Rectal smooth muscle tissue (tissue), 1 donor: Measurements from ENCODE around the gene MXRA5.
"Not testable (repeated sequence)": the region's sequence is repeated elsewhere in the genome, so short reads cannot be mapped to it uniquely, and the experiment has no call there.

Experiments used
- H3K27ac ChIP-seq: one replicate; pipeline ENCODE4 v1.7.0; 2013; ENCODE audit warnings: low read depth, low read length, inconsistent platforms
- H3K27me3 ChIP-seq: one replicate; pipeline ENCODE4 v1.7.0; 2013; ENCODE audit warnings: low read length; ENCODE audit not compliant: control insufficient read depth, insufficient read depth
- H3K36me3 ChIP-seq: one replicate; pipeline ENCODE4 v1.7.0; 2013; ENCODE audit warnings: low read length; ENCODE audit not compliant: control insufficient read depth, insufficient read depth
- H3K4me1 ChIP-seq: one replicate; pipeline ENCODE4 v1.7.0; 2013; ENCODE audit warnings: low read length; ENCODE audit not compliant: control insufficient read depth, insufficient read depth
- H3K4me3 ChIP-seq: one replicate; pipeline ENCODE4 v1.7.0; 2013; ENCODE audit warnings: low read length
- H3K9ac ChIP-seq: one replicate; pipeline ENCODE4 v1.7.0; 2013; ENCODE audit warnings: low read length

MXRA5 gene

DNA sequence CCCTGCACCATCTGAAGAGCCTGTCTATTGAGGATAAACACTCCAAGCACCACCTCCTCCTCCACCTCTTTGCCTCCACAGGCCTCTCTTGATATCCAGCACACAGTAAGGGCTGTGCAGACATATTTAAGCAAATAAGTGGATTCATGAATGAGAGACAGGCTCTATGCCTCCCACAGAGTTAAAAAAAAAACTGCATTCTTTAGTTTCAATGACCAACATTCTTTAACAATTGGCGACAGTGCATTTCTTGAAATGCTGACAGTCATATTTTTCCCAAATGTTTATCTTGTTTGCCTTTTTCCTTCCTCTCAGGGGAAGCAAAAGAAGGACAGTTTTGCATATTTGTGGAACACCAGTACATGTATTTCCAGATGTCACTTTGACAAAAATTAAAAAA is 38.6 kb downstream of the MXRA5 start:
- Histone ChIP-seq H3K4me3 (no peak overlapping the region), H3K27ac (no peak overlapping the region), H3K9ac (no peak overlapping the region), H3K27me3 (no peaks in the 10 kb centered on the region), H3K4me1 (no peaks in the 10 kb centered on the region), H3K36me3 (no peaks in the 10 kb centered on the region)

DNA sequence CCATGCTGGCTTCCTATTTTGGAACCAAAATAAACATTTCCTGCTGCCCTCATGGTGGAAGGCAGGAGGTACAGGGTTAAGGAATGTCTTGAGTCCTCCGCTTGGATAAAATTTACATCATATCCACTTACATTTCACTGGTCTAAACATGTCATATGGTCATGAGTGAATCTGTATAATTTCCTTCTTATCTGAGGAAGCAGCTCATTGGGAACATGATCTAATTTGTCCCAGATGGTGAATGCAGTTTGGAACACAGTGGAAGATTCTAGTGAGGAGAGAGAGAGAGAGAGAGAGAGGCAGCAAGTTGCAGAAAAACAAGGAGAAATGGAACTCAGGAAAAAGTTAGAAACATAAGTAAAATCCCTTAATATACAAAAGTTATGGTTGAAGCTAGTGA is 46.8 kb downstream of the MXRA5 start:
- Histone ChIP-seq H3K27ac (no peak overlapping the region), H3K4me1 (no peaks in the 10 kb centered on the region), H3K9ac (no peak overlapping the region), H3K27me3 (no peaks in the 10 kb centered on the region), H3K36me3 (no peaks in the 10 kb centered on the region), H3K4me3 (no peak overlapping the region)

DNA sequence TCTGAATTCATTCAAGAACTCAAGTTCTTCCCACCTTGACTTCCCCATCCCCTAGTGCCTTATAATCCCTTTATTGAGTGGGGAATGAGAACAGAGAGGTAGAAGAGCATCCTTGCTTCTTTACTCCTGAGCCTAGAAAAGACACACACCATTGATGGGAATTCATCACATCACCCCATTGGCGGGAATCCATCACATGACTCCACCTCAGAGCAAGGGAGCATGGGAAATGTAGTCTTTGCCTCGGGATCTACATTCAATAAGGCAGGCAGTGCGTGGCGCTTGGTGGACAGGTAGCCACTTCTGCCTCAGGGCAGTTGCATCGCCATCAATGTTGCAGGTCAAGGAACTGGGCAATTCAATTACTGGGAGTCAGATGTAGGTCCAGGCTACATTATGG is 50.7 kb downstream of the MXRA5 start:
- Histone ChIP-seq H3K36me3 (no peaks in the 10 kb centered on the region), H3K9ac (no peak overlapping the region), H3K4me1 (no peaks in the 10 kb centered on the region), H3K27me3 (no peaks in the 10 kb centered on the region), H3K4me3 (no peak overlapping the region), H3K27ac (no peak overlapping the region)

DNA sequence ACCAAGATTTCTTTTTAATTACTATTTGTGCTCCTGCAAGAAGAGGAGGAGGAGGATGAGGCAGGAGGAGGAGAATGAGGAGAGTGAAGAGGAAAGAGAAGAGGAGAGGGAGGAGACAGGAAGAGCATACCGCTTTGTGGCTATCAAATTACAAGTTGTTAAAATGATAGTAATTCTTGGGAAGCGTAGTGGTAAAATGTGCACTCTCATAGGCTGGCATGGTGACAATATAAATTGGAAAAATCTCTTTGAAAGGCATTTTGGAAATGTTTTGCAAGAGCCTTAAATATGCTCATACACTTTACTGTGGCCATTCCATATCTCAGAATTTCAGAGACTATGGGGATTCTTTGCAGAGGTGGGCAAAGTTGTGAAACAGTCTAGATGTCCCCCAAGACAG is 53.2 kb downstream of the MXRA5 start:
- H3K36me3 ChIP-seq, result no peaks in the 10 kb centered on the region
- H3K9ac ChIP-seq, result no peak overlapping the region
- H3K27ac ChIP-seq, result no peak overlapping the region
- no peaks in the 10 kb centered on the region for H3K4me1 ChIP-seq
- H3K27me3 ChIP-seq, result no peaks in the 10 kb centered on the region
- no peak overlapping the region for H3K4me3 ChIP-seq

- no peak overlapping the region for H3K27ac ChIP-seq
Observed at GRCh38 chrX:3290561-3290960, 55.9 kb downstream of the MXRA5 start.

GRCh38 chrX:3286196-3286945 is 60.1 kb downstream of the MXRA5 start:
- no peaks in the 10 kb centered on the region for H3K4me1 ChIP-seq
- no peak overlapping the region for H3K27ac ChIP-seq
- H3K36me3 ChIP-seq, result no peaks in the 10 kb centered on the region
- no peak overlapping the region for H3K4me3 ChIP-seq
- H3K9ac ChIP-seq, result no peak overlapping the region
- no peaks in the 10 kb centered on the region for H3K27me3 ChIP-seq

More at GRCh38 chrX:3290561-3290960, 55.9 kb downstream of the MXRA5 start:
- no peaks in the 10 kb centered on the region for H3K36me3 ChIP-seq
- H3K4me1 ChIP-seq, result no peaks in the 10 kb centered on the region
- no peak overlapping the region for H3K4me3 ChIP-seq
- no peak overlapping the region for H3K9ac ChIP-seq
- no peaks in the 10 kb centered on the region for H3K27me3 ChIP-seq

- H3K4me3 ChIP-seq, result no peak overlapping the region
- no peaks in the 10 kb centered on the region for H3K36me3 ChIP-seq
- H3K27ac ChIP-seq, result no peak overlapping the region
- no peaks in the 10 kb centered on the region for H3K4me1 ChIP-seq
- H3K9ac ChIP-seq, result no peak overlapping the region
- H3K27me3 ChIP-seq, result no peaks in the 10 kb centered on the region
Observed at GRCh38 chrX:3280706-3281105, 65.7 kb downstream of the MXRA5 start.

- H3K36me3 ChIP-seq, H3K4me3 ChIP-seq, H3K27me3 ChIP-seq, H3K9ac ChIP-seq, H3K4me1 ChIP-seq, H3K27ac ChIP-seq: not testable (repeated sequence)
Observed at GRCh38 chrX:3273668-3274067, 72.8 kb downstream of the MXRA5 start.

DNA sequence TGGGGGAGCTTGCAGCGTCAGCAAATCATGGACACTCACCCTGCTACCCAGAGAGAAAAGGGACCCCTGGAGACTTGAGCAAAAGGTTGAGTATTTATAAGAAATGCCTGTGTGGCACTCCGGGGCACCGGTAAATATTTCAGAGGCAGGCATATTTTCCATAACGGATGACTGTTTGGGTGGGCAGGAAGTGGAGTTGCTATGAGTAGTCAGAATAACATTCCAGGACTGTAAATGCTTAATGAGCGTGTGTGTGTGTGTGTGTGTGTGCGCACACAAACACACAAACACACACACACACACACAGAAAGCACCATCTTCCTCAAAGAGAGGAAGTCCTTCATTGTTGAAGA is 74.6 kb downstream of the MXRA5 start:
- Histone ChIP-seq H3K4me3 (no peak overlapping the region), H3K4me1 (no peaks in the 10 kb centered on the region), H3K27ac (no peak overlapping the region)

GRCh38 chrX:3271183-3271833 is 75.1 kb downstream of the MXRA5 start:
- Histone ChIP-seq H3K27ac (no peak overlapping the region), H3K4me1 (no peaks in the 10 kb centered on the region), H3K36me3 (no peaks in the 10 kb centered on the region), H3K4me3 (no peak overlapping the region), H3K9ac (no peak overlapping the region), H3K27me3 (no peaks in the 10 kb centered on the region)

More for the DNA sequence above, 74.6 kb downstream of the MXRA5 start:
- Histone ChIP-seq H3K27me3 (no peaks in the 10 kb centered on the region), H3K9ac (no peak overlapping the region), H3K36me3 (no peaks in the 10 kb centered on the region)

- no peak overlapping the region for H3K27ac ChIP-seq
- no peak overlapping the region for H3K9ac ChIP-seq
- H3K4me3 ChIP-seq, result no peak overlapping the region
- no peaks in the 10 kb centered on the region for H3K36me3 ChIP-seq
- no peaks in the 10 kb centered on the region for H3K4me1 ChIP-seq
- H3K27me3 ChIP-seq, result no peaks in the 10 kb centered on the region
Observed at GRCh38 chrX:3268829-3269228, 77.6 kb downstream of the MXRA5 start.

- H3K27me3 ChIP-seq, result no peaks in the 10 kb centered on the region
- H3K36me3 ChIP-seq, result no peaks in the 10 kb centered on the region
- H3K9ac ChIP-seq, result no peak overlapping the region
- no peak overlapping the region for H3K27ac ChIP-seq
- H3K4me1 ChIP-seq, result no peaks in the 10 kb centered on the region
- H3K4me3 ChIP-seq, result no peak overlapping the region
Observed at GRCh38 chrX:3263681-3264126, 82.7 kb downstream of the MXRA5 start.

GRCh38 chrX:3262901-3263300 is 83.6 kb downstream of the MXRA5 start:
- no peak overlapping the region for H3K27ac ChIP-seq
- H3K4me1 ChIP-seq, result no peaks in the 10 kb centered on the region
- H3K36me3 ChIP-seq, result no peaks in the 10 kb centered on the region
- H3K27me3 ChIP-seq, result no peaks in the 10 kb centered on the region
- H3K9ac ChIP-seq, result no peak overlapping the region
- no peak overlapping the region for H3K4me3 ChIP-seq
